IMR-90 (cell line): ENCODE data around the gene PLEKHG5.

Experiments used
- BHLHE40 ChIP-seq: fragments of 150-350 bp; IDR thresholded peaks from 2 replicates; pipeline ENCODE4 v1.6.1; 2016; ENCODE audit warnings: mild to moderate bottlenecking, low read depth, low read length
- CEBPB ChIP-seq: IDR thresholded peaks from 2 replicates; pipeline ENCODE4 v1.6.1; 2012; ENCODE audit warnings: low read depth, low read length, improper control_type of control experiment
- MAFK ChIP-seq: IDR thresholded peaks from 2 replicates; pipeline ENCODE4 v1.6.1; 2012; ENCODE audit warnings: low read depth, low read length, improper control_type of control experiment
- MXI1 ChIP-seq: IDR thresholded peaks from 2 replicates; pipeline ENCODE4 v1.6.1; 2012; ENCODE audit warnings: low read depth, mild to moderate bottlenecking, low read length, moderate library complexity, borderline replicate concordance
- POLR2A ChIP-seq: IDR thresholded peaks from 2 replicates; pipeline ENCODE4 v1.6.1; 2012; ENCODE audit warnings: mild to moderate bottlenecking, low read depth, low read length
- TF ChIP-seq, protein P1 (sequence below): conservative IDR thresholded peaks from 2 replicates; pipeline ENCODE4 v1.5.1; 2012; ENCODE audit warnings: mild to moderate bottlenecking, low read depth, low read length, improper control_type of control experiment
- TF ChIP-seq, protein P2 (sequence below): fragments of 150-350 bp; IDR thresholded peaks from 2 replicates; pipeline ENCODE4 v1.6.1; 2017; ENCODE audit warnings: mild to moderate bottlenecking, antibody characterized with exemption, low read length, low read depth

GRCh38 chr1:6477039-6477820 is 14.2 kb downstream of the PLEKHG5 start:
- TF ChIP-seq MAFK, result no peak
- TF ChIP-seq, protein P1, sequence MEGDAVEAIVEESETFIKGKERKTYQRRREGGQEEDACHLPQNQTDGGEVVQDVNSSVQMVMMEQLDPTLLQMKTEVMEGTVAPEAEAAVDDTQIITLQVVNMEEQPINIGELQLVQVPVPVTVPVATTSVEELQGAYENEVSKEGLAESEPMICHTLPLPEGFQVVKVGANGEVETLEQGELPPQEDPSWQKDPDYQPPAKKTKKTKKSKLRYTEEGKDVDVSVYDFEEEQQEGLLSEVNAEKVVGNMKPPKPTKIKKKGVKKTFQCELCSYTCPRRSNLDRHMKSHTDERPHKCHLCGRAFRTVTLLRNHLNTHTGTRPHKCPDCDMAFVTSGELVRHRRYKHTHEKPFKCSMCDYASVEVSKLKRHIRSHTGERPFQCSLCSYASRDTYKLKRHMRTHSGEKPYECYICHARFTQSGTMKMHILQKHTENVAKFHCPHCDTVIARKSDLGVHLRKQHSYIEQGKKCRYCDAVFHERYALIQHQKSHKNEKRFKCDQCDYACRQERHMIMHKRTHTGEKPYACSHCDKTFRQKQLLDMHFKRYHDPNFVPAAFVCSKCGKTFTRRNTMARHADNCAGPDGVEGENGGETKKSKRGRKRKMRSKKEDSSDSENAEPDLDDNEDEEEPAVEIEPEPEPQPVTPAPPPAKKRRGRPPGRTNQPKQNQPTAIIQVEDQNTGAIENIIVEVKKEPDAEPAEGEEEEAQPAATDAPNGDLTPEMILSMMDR, result no peak
- TF ChIP-seq CEBPB, result no peak
- no peak for TF ChIP-seq POLR2A
- TF ChIP-seq, protein P2, sequence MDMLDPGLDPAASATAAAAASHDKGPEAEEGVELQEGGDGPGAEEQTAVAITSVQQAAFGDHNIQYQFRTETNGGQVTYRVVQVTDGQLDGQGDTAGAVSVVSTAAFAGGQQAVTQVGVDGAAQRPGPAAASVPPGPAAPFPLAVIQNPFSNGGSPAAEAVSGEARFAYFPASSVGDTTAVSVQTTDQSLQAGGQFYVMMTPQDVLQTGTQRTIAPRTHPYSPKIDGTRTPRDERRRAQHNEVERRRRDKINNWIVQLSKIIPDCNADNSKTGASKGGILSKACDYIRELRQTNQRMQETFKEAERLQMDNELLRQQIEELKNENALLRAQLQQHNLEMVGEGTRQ, result no peak
- TF ChIP-seq MXI1, result no peak
- no peak for TF ChIP-seq BHLHE40
